ENCODE results near the gene GLCE. TPM values are rescaled to one million over a fixed set of nuclear protein-coding genes. Genes with fewer than 3 reads are reported as not detected.
A peak's percentile ranks its signal among the peaks of the same experiment; 100 is the strongest.

GLCE gene
- 8.0 and 11.5 TPM in 2 replicates for total RNA-seq (2014; rRNA removed; shearing (Covaris generic))

DNA sequence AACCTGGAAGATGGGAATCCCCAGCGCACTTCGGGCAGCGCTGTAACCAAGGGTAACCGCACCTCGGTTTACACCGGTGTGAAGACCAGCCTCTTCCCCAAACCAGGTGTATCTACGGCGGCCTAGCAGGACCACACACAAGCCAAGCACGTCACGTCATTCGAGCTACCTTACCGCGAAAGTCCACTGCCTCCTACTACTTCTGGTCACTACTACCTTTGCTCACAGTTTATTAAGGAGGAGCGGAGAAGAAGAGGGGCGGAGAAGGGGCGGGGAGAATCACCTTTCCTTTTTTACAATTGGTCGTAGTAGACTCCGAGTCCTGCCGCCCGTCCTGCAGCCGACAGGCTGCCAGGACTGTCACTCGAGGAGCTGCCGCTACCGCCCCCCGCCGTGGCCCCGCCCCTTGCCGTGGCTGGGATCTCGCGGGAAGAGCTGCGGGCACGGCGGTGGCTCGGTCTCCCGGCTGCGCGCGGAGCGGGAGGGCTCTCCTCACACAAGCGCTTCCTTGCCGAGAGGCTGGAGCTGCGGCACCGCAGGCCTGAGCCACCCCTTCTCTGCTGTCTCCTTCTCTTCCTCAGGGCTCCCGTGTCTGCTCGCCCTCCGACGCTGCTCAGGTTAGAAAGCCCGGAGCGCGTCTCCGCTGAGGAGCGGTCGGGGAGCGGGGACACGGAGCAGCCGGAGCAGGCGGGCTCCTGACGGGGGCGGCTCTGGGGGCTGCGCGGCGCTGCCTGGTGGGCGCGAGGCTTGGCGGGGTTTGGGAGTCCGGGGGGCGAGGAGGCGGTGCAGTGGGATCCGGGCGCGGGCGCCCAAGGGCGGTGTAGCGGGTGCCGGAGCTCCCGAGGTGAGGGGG lies at the start of gene GLCE:
TSS of gene GLCE (plus strand) at position 495 of the 853 bp plus-strand sequence. CDS start 95,172 bp downstream, outside the sequence.
- peak; percentile 99 for DNase-seq (ENCODE audit: low spot score)

DNA sequence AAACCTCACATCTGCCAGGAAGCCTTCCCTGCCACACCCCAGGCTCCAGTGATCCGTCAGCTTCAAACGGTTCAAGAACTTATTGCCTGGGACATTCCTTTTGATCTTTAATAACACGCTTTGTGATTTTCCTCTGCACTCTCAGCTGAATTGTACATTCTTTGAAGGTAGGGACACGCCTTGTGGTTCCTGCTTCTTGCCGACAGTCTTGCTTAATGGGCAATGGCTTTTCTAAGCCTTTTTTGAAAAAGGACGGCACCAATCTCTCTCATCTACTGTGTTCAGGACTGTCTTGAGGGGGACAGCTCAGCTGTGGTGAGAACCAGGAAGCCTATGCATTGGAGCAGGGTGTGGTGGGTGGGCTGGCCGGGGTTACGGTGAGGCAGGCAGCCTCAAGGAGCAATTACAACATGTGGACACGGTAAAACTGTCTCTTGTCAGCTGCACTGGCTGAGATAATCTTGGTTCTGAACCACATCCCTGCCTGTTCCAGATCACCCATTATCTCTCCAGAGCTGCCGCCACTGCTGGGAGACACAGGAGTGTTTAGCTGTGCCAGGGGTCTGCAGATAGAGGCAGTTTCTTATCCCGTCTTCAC lies 46.0 kb upstream of the GLCE start:
- no peak for DNase-seq (ENCODE audit: low spot score)

DNA sequence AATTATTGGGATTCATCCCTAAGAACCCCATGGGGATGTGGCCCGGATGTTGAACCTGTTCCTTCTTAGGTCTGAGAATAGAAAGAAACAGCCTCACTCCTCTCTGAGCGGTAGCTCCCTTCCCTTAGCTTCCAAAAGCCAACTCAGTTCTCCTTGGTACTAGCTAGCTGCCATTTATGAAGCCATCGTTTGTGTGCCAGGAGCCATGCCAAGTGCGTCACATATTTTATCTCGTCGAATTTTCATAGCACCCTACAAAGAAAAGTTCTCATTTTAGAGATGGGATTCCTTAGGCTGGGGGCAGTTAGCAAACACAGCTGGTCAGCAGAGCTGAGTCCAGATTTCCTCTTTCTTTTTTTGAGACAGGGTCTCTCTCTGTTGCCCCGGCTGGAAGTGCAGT lies 45.4 kb upstream of the GLCE start:
- no peak for DNase-seq (ENCODE audit: low spot score)

DNA sequence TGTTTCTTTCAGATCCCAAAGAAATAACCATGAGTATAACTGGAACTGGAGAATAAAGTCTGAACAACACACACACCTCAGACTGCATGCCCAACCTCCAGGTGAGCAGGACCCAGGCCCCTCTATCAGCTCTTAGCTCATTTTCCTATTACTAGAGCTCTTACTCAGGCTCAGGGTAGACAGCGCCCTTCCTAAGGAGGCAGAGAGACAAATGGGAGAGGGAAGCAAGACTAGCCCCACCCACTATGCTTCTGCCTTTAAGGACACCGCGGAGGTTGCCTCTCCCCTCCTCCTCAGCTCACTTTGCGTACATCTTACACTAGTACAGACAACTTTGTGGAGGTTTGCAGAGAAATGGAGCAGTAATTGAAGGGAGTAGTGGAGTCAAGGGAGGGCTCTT lies 44.0 kb upstream of the GLCE start:
- DNase-seq (ENCODE audit: low spot score) = no peak

DNA sequence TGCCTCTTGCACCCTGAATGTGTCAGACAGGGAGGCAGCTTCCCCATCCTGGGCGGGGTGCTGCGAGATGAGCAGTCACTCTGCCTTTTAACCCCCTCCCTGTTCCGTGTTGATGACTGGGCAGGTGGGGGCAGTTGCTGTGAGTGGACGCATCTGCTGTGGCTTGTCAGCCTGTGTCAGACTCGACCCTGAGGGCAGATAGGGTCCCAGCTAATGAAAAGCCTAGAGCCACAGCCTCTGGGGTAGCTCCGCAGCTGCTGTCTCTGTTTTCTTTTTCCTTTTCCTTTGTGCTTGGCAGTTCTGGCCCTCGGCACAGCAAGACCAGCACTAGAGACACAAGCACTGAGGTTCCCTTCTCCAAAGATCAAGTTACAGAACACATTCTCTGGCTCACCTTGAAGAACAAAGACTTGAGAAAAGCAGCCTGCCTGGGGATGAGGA lies 43.0 kb upstream of the GLCE start:
- DNase-seq (ENCODE audit: low spot score) = no peak

DNA sequence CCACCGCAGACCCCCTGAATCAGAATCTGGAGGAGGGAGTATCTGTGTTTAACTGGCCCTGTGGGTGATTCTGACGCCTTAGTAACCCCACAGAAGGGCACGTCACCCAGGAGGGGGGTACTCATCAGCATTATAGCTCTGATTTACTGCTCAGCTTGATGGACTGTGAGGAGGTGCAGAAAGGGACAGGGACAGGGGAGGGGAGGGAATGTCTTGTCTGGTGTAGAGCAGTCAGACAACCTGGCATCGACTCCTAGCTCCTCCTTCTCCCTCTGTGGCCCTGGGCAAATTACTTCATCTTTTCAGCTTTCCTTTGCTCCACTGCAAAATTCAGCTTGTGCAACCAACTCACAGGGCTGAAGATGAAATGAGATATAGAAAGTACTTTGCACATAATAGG lies 42.3 kb upstream of the GLCE start:
- no peak for DNase-seq (ENCODE audit: low spot score)

DNA sequence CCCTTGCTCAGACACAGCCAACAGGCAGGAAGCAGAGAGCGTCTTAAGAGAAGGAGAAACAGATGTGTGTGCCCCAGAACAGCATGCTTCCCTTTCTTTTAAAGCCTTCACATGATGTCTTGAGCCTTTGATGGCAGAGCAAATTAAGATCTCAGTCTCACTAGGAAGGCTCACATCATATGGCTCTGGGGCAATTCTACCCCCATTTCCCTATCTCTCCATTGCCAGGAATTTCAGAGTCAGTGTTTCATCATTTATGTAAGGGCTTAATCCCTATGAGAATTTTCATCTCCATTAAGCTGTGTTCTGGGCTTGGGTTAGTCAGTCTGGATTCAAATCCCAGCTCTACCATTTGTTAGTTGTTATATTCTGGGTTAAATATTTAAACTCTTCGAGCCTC lies 41.4 kb upstream of the GLCE start:
- DNase-seq (ENCODE audit: low spot score) = no peak

DNA sequence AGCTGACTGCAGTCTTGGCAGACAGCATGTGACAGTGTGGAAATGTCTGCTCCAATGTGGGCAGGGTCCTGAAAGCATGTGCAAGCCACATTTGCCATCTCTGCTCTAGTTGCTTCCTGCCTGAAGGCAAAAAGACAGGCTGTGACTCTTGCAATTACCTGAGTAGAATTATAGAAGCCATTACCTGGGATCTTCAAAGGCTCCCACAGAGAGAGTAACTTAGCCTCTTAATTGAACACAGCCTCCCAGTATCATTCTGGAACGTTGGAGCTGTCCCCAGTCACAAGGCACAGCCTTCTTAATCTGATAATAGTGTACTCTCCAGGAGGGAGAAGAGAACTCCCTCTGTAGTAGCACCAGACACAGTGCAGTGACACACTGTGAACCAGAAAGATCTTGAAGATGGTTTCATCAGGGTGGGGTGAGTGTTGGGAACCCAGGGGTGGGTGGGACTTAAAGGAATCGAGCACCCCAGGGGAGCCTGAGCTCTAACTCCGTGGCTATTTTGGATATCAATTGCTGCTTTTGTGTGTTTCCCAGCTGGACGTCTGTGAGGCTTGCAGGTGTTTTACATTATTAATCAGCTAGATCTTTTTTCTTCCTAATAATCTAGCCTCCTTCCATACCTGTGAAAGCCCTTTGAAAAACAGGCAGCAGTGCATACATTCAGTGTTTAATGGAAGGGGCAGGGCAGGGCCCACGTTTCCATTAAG lies 40.6 kb upstream of the GLCE start:
- no peak for DNase-seq (ENCODE audit: low spot score)

DNA sequence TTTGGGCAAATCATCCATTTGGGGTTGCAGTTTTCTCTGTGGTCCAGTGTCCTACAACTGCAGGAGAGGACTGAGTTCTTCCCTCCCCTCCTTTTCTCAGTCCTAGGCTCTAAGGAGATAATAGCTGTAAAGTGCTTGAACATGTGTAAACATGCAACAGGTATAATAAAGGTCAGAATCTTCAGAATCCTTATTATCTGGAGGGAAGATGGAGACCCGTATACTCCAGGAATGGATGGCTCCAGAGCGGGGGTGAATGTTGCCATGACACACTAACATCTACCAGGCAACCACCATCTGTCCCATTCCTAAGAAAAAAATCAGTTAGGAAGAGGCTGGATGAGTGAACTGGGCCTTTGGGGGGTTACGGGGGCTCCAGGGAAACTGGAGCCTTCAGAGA lies 39.7 kb upstream of the GLCE start:
- DNase-seq (ENCODE audit: low spot score) = no peak

DNA sequence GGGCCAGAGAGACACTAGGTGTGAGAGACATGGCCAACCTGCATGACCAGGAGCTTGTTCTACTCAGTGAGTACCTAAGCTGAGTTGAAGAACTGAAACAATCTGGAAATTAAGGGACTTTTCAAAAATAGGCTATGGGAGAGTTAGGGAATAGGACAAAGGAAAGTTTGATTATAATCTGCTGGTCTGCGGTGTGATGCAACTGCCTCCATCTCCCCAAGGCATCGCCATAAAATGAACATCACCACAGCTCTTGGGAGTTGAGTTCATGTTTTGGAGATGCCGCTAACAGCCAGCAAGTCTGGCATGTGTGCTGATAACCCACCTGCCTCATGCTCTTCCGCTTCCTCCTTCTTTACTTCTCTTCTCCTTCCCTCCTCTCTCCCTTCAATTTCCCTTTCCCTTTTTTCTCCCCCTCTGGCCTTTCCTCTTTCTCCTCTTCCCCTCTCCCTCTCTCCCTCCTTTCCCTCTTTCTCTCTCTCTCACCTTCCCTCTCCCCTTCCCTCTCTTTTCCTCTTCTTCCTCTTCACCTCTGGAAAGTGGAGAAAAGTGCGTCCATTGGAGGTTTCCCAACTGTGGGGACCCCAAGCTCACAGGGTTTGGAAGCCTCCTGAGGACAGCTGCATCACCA lies 39.1 kb upstream of the GLCE start:
- DNase-seq (ENCODE audit: low spot score) = no peak

DNA sequence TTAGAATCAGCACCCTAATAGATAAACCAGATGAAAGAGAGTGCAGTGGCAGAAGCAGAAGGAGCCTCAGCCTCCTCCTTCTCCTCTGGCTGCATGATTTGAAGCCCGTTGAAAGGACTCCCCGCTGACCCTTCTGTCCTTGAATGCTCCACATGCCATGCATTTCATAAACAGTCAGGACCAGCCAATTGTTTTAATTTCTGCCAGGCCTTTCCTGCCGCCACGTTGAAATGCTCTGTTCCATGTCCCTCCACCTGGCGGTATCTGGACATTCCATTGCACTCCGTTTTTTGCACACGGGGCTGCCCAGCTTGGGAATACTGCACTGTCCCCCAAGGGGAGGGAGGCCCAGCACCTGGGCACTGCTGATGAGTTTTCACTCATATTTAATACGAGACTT lies 35.2 kb upstream of the GLCE start:
- DNase-seq (ENCODE audit: low spot score) = no peak

DNA sequence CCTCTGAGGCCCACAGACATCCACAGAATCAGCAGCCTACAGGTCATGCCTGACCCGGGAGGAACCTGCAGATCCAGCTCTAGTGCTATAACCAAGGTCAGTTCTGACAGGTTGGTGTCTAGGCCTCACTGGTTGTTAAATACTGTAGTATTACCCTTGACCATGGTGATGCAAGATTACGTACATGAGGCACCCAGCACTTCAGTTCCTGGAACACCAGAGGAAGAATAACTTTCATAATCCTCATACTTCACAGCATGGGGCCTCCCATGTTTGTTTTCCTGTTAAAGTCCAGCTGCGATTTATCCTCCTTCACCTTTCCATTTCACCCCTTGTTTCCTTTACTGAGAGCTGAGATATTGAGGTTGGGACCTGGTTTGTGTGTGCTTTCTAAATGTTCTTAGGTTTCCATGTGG lies 34.4 kb upstream of the GLCE start:
- no peak for DNase-seq (ENCODE audit: low spot score)

DNA sequence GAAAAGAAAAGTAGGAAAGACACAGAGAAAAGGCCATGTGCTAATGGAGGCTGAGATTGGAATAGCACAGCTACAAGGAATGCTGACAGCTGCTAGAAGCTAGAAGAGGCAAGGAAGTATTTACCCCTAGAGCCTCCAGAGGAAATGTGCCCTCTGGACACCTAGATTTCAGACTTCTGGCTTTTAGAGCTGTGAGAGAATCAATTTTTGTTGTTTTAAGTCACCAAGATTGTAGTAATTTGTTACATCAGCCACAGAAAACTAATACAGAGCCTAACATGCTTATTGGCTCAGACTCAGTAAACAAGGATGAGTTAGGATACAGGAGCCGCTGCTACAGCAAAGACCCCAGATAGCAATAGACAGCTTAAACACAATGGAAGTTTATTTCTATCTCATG lies 33.1 kb upstream of the GLCE start:
- no peak for DNase-seq (ENCODE audit: low spot score)

DNA sequence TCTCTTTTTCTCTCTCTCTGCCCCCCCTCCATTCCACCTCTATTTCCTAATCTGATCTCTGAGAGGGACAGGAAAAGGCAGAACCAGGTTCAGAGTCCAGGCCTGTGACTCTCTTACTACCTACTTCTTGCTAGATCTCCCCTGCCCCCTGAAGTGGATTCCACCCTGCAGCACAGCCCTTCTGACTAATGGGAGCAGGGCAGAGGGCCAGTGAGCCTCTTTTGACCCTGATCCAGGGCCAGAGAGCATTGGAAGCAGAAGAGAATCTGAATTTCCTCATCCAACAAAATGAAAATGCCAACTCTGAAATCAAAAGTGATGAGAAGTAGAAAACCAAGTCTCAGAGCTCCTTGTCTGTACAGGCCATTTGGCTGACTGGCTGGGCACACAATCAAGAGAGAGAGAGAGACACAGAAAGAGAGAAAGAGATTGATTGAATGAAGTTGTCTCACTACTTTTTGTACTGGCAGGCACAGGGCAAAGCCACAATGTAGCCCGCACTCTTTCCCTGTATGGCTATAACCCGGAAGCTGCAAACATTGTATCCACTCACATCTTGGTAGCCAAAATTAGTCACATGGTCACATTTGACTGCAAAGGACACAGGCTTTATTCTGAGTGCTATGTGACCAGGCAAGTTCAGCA lies 31.6 kb upstream of the GLCE start:
- DNase-seq (ENCODE audit: low spot score) = no peak

DNA sequence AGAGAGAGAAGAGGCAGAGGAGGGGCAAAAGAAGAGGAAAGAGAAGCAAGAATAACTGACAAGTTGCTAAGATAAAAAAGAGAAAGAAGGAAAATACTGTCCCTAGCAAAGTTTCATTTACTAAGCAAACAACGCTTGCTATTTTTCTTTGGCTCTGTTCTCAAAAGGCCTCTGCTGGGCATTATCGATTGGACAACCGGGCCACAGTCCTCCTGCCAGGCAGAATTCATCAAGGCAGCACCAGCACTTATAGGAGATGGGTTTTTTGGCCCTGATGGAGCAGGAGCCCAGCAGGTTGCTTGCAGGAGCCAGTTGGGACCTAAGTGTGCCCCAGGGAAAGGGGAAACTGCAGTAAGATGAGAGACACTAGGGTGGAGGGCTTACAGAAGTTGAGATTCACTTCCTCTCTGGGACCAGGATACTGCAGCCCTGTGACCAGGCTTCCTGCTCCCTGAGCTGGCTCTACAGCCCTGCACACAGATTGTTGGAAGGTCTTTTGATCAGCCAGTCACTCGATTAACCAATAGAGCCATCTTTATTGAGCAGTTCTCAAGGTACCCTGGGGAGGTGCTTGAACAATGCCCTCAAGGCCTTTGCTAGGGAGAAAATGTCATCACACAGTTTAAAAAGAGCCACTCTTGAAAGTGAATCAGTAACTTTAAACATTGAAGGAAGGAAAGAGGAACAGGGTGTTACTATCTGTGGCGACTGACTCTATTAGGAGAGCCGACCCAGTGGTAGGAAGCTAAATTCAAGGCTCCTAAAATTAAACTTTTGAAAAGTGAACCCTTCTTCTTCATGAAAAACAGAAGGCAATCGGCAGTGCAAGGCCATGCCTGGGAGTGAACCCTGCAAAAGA lies 28.8 kb upstream of the GLCE start:
- DNase-seq (ENCODE audit: low spot score) = no peak

DNA sequence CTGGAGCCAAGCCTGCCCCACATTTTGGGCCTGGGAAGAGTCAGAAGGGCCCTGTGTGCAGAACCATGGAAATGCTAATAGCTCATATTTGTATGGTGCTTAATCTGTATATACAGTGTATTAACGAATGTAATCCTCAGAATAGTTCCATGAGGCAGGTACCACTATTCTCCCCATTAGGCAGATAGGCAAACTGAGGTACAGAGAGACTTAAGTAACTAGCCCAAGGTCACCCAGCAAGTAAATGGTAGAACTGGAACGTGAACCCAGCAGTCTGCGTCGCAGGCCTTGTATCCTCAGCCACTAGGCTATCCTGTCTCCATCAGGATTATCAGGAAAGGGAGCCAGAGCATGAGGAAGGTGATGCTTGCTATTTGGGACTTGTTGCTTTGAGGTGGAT lies 28.0 kb upstream of the GLCE start:
- no peak for DNase-seq (ENCODE audit: low spot score)

DNA sequence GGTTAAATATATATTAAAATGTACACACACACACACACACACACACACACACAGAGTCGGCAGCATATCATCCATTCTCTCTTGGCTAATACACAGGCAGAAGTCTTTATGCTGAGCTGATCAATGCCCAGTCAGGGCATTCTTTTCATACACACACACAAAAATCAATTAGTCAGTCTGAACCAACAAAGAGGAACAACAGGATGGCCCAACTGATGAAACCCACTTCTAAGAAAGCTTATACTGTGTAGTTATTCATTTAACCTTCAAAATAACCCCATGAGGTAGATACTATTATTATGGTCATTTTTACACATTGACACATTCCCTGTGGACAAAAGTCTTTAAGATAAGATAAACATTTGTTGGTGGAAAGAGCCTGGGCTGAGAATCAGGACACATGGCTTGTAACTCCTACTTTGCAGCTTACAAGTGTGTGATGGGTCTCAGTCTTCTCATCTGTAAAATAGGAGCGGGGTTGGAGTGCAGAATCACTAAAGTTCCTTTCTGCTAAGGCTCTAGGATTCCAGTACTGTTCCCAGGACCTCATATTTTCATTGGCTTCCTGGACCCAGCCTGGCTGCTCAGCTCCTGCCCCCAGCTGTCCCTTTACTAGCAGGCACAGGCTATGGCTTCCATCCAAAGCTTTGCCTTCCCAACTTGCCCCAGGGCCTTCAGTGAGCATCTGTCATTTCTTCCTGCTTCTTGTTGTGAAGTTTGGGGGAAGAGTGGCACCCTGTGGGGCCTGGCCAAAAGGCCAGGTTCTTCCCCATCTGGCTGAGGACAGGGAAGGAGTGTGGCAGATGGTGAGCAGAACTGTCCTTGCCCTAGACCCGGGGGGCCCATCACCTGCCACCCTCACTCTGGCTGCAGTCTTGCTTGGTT lies 27.2 kb upstream of the GLCE start:
- DNase-seq (ENCODE audit: low spot score) = no peak

DNA sequence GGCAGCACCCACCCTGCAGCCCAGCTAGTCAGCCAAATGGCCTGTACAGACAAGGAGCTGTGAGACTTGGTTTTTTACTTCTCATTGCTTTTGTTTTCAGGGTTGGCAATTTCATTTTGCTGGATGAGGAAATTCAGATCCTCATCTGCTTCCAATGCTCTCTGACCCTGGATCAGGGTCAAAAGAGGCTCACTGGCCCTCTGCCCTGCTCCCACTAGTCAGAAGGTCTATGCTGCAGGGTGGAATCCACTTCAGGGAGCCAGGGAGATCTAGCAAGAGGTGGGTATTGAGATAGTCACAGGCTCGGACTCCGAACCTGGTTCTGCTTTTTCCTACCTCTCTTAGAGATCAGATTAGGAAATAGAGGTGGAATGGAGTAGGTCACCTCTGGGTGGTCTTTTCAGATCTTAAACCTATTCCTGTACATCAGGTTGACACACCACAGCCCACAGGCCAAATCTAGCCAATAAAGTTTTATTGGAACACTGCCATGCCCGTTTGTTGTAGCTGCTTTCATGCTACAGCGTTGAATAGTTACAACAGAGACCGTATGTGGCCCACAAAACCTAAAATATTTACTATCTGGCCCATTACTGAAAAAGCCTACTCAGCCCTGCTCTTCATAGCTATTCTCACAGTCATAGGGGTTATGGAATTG lies 26.4 kb upstream of the GLCE start:
- no peak for DNase-seq (ENCODE audit: low spot score)

DNA sequence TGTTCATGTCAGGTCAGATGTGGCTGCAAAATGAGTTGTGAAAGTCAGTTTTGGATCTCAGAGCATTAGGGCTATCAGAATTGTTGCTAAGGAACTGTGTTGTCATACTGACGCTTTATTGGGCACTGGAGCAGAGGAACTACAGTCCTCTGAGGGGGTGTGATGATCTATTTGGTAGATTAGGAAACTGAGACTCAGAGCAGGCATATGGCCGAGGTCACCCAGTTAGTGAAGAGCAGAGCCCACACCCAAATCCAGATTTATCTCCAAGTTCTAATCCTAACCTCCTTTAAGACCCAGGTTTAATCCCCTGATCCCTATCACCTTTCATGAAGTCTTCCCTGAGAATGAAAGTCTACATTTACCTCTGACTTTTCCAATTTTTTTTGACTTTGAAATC lies 25.6 kb upstream of the GLCE start:
- DNase-seq (ENCODE audit: low spot score) = no peak
